MCF 10A (cell line): ENCODE results near the gene KNSTRN. TPM values are rescaled to one million over a fixed set of nuclear protein-coding genes. Genes with fewer than 3 reads are reported as not detected.

Source experiments
- BruUV-seq: library from RNA; stranded (reverse); fragments of 400-500 nt; replicated peaks from 2 replicates; lab custom pipeline; 2021; lab: Mats Ljungman, UMichigan
- CTCF ChIA-PET: fragments of 300-600 bp; sonication (Branson Sonifier 250); formaldehyde crosslinking; extraction: SDS; loops from one replicate; lab custom pipeline; 2021; ENCODE audit warnings: antibody characterized with exemption, inconsistent platforms; lab: Yijun Ruan, JAX
- POLR2A ChIA-PET: fragments of 300-600, 350-650 bp; sonication (Branson Sonifier 250); formaldehyde crosslinking; extraction: SDS; loops from one replicate; lab custom pipeline; 2020; ENCODE audit warnings: antibody characterized with exemption, inconsistent platforms; lab: Yijun Ruan, JAX
- DNase-seq: peaks from one replicate; pipeline ENCODE4 v3.0.0-alpha.2; 2018; ENCODE audit not compliant: unreplicated experiment
- H3K27ac Mint-ChIP-seq: one replicate; pipeline ENCODE4 v1.8.0; 2022; ENCODE audit warnings: mild to moderate bottlenecking, low read depth, mixed read lengths; ENCODE audit not compliant: unreplicated experiment
- H3K27me3 Mint-ChIP-seq: one replicate; pipeline ENCODE4 v1.8.0; 2022; ENCODE audit warnings: mixed read lengths; ENCODE audit not compliant: insufficient read depth, unreplicated experiment
- H3K36me3 Mint-ChIP-seq: one replicate; pipeline ENCODE4 v1.8.0; 2022; ENCODE audit warnings: mild to moderate bottlenecking, moderate library complexity, mixed read lengths; ENCODE audit not compliant: insufficient read depth, unreplicated experiment
- H3K4me1 Mint-ChIP-seq: one replicate; pipeline ENCODE4 v1.8.0; 2022; ENCODE audit warnings: mixed read lengths; ENCODE audit not compliant: insufficient read depth, unreplicated experiment
- H3K4me3 Mint-ChIP-seq: one replicate; pipeline ENCODE4 v1.8.0; 2022; ENCODE audit warnings: mild to moderate bottlenecking, moderate library complexity, mixed read lengths; ENCODE audit not compliant: unreplicated experiment
- H3K9me3 Mint-ChIP-seq: one replicate; pipeline ENCODE4 v1.8.0; 2022; ENCODE audit warnings: mixed read lengths; ENCODE audit not compliant: unreplicated experiment
- intact Hi-C: fragments of 100-400 bp; cut with micrococcal nuclease; formaldehyde crosslinking; loops from 2 replicates; pipeline ENCODE4 v1.14.1; 2022
- total RNA-seq: library from RNA; stranded (reverse); gene quantifications from 2 replicates; pipeline ENCODE4 v1.2.3, GENCODE V29; 2022
- TF ChIP-seq, protein P1 (sequence below): fragments of 200-600 bp; IDR thresholded peaks from one replicate; pipeline ENCODE4 v1.8.0; 2022; ENCODE audit warnings: antibody characterized with exemption, mild to moderate bottlenecking; ENCODE audit not compliant: unreplicated experiment

Gene KNSTRN
- total RNA-seq, 1 experiment from 2014 or later: 47.4 TPM

- H3K4me1 Mint-ChIP-seq: peaks cover 16% of the 10 kb centered on the region
- ChIA-PET POLR2A (no interaction called here), CTCF (interaction anchor here (1.3 to 1.8 kb wide), 2 partner anchors 18 to 70 kb away, joined by 4 to 6 read pairs; no protein-coding TSS in a partner anchor)
- no peak overlapping the region for H3K4me3 Mint-ChIP-seq
- DNase-seq: no peak
- BruUV-seq: no TSS peak
- TF ChIP-seq, protein P1, sequence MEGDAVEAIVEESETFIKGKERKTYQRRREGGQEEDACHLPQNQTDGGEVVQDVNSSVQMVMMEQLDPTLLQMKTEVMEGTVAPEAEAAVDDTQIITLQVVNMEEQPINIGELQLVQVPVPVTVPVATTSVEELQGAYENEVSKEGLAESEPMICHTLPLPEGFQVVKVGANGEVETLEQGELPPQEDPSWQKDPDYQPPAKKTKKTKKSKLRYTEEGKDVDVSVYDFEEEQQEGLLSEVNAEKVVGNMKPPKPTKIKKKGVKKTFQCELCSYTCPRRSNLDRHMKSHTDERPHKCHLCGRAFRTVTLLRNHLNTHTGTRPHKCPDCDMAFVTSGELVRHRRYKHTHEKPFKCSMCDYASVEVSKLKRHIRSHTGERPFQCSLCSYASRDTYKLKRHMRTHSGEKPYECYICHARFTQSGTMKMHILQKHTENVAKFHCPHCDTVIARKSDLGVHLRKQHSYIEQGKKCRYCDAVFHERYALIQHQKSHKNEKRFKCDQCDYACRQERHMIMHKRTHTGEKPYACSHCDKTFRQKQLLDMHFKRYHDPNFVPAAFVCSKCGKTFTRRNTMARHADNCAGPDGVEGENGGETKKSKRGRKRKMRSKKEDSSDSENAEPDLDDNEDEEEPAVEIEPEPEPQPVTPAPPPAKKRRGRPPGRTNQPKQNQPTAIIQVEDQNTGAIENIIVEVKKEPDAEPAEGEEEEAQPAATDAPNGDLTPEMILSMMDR: no peak
- H3K27me3 Mint-ChIP-seq: no peaks in the 10 kb centered on the region
- intact Hi-C loops: no loop called here
- no peaks in the 10 kb centered on the region for H3K36me3 Mint-ChIP-seq
- no peaks in the 10 kb centered on the region for H3K9me3 Mint-ChIP-seq
- H3K27ac Mint-ChIP-seq: no peak overlapping the region
Measured at GRCh38 chr15:40349163-40349562, 33.4 kb upstream of the KNSTRN start.

- DNase-seq: no peak
- Mint-ChIP-seq H3K4me1 (no peaks in the 10 kb centered on the region), H3K36me3 (peaks cover 6% of the 10 kb centered on the region), H3K4me3 (no peak overlapping the region), H3K27me3 (no peaks in the 10 kb centered on the region), H3K27ac (no peak overlapping the region), H3K9me3 (no peaks in the 10 kb centered on the region)
- BruUV-seq: no TSS peak
- POLR2A ChIA-PET: no interaction called here
- CTCF ChIA-PET: interaction anchor here (0.6 to 2.0 kb wide), 7 partner anchors 8 to 78 kb away, joined by 3 to 10 read pairs (median 5); no protein-coding TSS in a partner anchor
- intact Hi-C loops: no loop called here
- TF ChIP-seq, protein P1: no peak
Measured at GRCh38 chr15:40352281-40352901, 30.1 kb upstream of the KNSTRN start.

GRCh38 chr15:40353697-40354096 lies 28.8 kb upstream of the KNSTRN start:
- Mint-ChIP-seq H3K27me3 (no peaks in the 10 kb centered on the region), H3K27ac (no peak overlapping the region), H3K4me3 (no peak overlapping the region), H3K36me3 (peaks cover 6% of the 10 kb centered on the region), H3K4me1 (no peaks in the 10 kb centered on the region), H3K9me3 (no peaks in the 10 kb centered on the region)
- TF ChIP-seq, protein P1: no peak
- DNase-seq: no peak
- ChIA-PET CTCF (interaction anchor here (0.9 to 2.0 kb wide), 5 partner anchors 9 to 79 kb away, joined by 3 to 8 read pairs (median 5); no protein-coding TSS in a partner anchor), POLR2A (interaction anchor here (0.7 kb wide), 1 partner anchor 10 kb away, joined by 3 read pairs; no protein-coding TSS in a partner anchor)
- no TSS peak for BruUV-seq
- intact Hi-C loops: no loop called here

GRCh38 chr15:40354408-40355171 lies 27.9 kb upstream of the KNSTRN start:
- Mint-ChIP-seq H3K27me3 (no peaks in the 10 kb centered on the region), H3K27ac (no peak overlapping the region), H3K36me3 (peaks cover 6% of the 10 kb centered on the region), H3K4me1 (no peaks in the 10 kb centered on the region), H3K4me3 (no peak overlapping the region), H3K9me3 (no peaks in the 10 kb centered on the region)
- TF ChIP-seq, protein P1: peak; percentile 26
- CTCF ChIA-PET: interaction anchor here (0.7 to 6.8 kb wide), 5 partner anchors 10 to 68 kb away, joined by 3 to 38 read pairs (median 8); no protein-coding TSS in a partner anchor
- POLR2A ChIA-PET: interaction anchor here (1.4 kb wide), 1 partner anchor 10 kb away, joined by 5 read pairs; no protein-coding TSS in a partner anchor
- BruUV-seq: no TSS peak
- intact Hi-C loops: no loop called here
- DNase-seq: no peak
